GM12878 (cell line): ENCODE data around the gene MYO9B. TPM values are rescaled to one million over a fixed set of nuclear protein-coding genes. Genes with fewer than 3 reads are reported as not detected.

Source experiments
- ATAC-seq: fragments of 200-7000 bp; cut with Tn5 transposase; 3 replicates; pipeline ENCODE4 v1.9.1; 2020; ENCODE audit warnings: mild to moderate bottlenecking, moderate library complexity
- BruUV-seq: library from RNA; stranded (reverse); fragments of 400-500 nt; replicated peaks from 2 replicates; lab custom pipeline; 2021; lab: Mats Ljungman, UMichigan
- CTCF ChIA-PET: fragments of 300-600 bp; sonication (Branson Sonifier 250); formaldehyde crosslinking; extraction: SDS; loops from one replicate; lab custom pipeline; 2021; ENCODE audit warnings: inconsistent platforms; lab: Yijun Ruan, JAX
- POLR2A ChIA-PET: fragments of 350-600 bp; formaldehyde crosslinking; extraction: SDS; loops from one replicate; lab custom pipeline; 2021; ENCODE audit warnings: inconsistent platforms; lab: Charles Lee
- RAD21 ChIA-PET: fragments of 300-600 bp; sonication (Branson Sonifier 250); formaldehyde crosslinking; loops from one replicate; lab custom pipeline; 2023; ENCODE audit warnings: antibody characterized with exemption; ENCODE audit not compliant: unreplicated experiment; lab: Charles Lee
- SMC1A ChIA-PET: fragments of 300-600 bp; sonication (Branson Sonifier 250); formaldehyde crosslinking; loops from one replicate; lab custom pipeline; 2023; ENCODE audit not compliant: unreplicated experiment, uncharacterized antibody; lab: Charles Lee
- DNase-seq: peaks from one replicate; pipeline ENCODE4 v3.0.0-alpha.2; 2011; ENCODE audit warnings: low read depth, low spot score
- FAIRE-seq: peaks from 3 replicates; lab custom pipeline; 2011; peaks lifted over from hg19 to GRCh38; lab: Jason Lieb, UNC
- H2AFZ ChIP-seq: 2 replicates; pipeline ENCODE4 v1.6.0; 2011; ENCODE audit warnings: low read depth, low read length, control low read depth; ENCODE audit not compliant: control insufficient read depth
- H3K27ac ChIP-seq: 2 replicates; pipeline ENCODE4 v1.5.1; 2011; ENCODE audit warnings: control low read depth; ENCODE audit not compliant: control insufficient read depth, insufficient read depth
- H3K27me3 ChIP-seq, 2 experiments: replicated peaks in 1 of 2; 2 replicates each; pipeline versions ENCODE4 v1.6.0 to v1.6.1; 2011; ENCODE audit warnings: low read length in 1 of 2; ENCODE audit not compliant: control insufficient read depth in 2 of 2, insufficient read depth in 2 of 2
- H3K36me3 ChIP-seq, 2 experiments: 2 replicates each; pipeline ENCODE4 v1.5.1; 2011; ENCODE audit warnings: low read length in 1 of 2; ENCODE audit not compliant: control insufficient read depth in 2 of 2, insufficient read depth in 2 of 2
- H3K4me1 ChIP-seq: 2 replicates; pipeline ENCODE4 v1.6.1; 2011; ENCODE audit warnings: mild to moderate bottlenecking, low read length, moderate library complexity, mixed read lengths; ENCODE audit not compliant: control insufficient read depth, insufficient read depth
- H3K4me2 ChIP-seq: 2 replicates; pipeline ENCODE4 v1.6.0; 2011; ENCODE audit warnings: control low read depth; ENCODE audit not compliant: control insufficient read depth, insufficient read depth
- H3K4me3 ChIP-seq: fragments of 200-600 bp; sonication (generic); 2 replicates; pipeline ENCODE4 v1.5.1; 2016
- H3K79me2 ChIP-seq: 2 replicates; pipeline ENCODE4 v1.6.0; 2011; ENCODE audit warnings: low read length; ENCODE audit not compliant: control insufficient read depth, insufficient read depth
- H3K9ac ChIP-seq: 2 replicates; pipeline ENCODE4 v1.8.0; 2011; ENCODE audit warnings: low read length, control low read depth, mixed read lengths; ENCODE audit not compliant: control insufficient read depth, insufficient read depth
- H3K9me3 ChIP-seq: replicated peaks from 3 replicates; pipeline ENCODE4 v1.5.1; 2011; ENCODE audit warnings: mild to moderate bottlenecking, low read length; ENCODE audit not compliant: control insufficient read depth, insufficient read depth
- H4K20me1 ChIP-seq: 2 replicates; pipeline ENCODE4 v1.6.0; 2011; ENCODE audit not compliant: control insufficient read depth, insufficient read depth
- POLR2A ChIP-seq: IDR thresholded peaks from 2 replicates; pipeline ENCODE4 v1.6.1; 2011; ENCODE audit warnings: low read depth, mild to moderate bottlenecking, low read length
- RCOR1 ChIP-seq: conservative IDR thresholded peaks from 2 replicates; pipeline ENCODE4 v1.6.1; 2012; ENCODE audit warnings: low read depth, low read length, improper control_type of control experiment
- RELB ChIP-seq: fragments of 450-650 bp; IDR thresholded peaks from 2 replicates; pipeline ENCODE4 v1.6.1; 2017; ENCODE audit warnings: low read depth, mild to moderate bottlenecking, moderate library complexity
- WGBS: methylation state at CpG from one replicate; pipeline ENCODE4 v1.1.6; 2016; ENCODE audit warnings: low lambda C conversion rate; ENCODE audit not compliant: insufficient replicate concordance, insufficient coverage; ENCODE audit errors: missing lambda C conversion rate; 5-methylcytosine and 5-hydroxymethylcytosine counted together
- in situ Hi-C: fragments of 300-500 bp; cut with MboI; formaldehyde crosslinking; loops from 9 replicates; pipeline ENCODE4 v1.14.3; 2018; ENCODE audit warnings: mixed read lengths
- intact Hi-C: fragments of 100-400 bp; cut with micrococcal nuclease; formaldehyde crosslinking; loops from one replicate; pipeline ENCODE4 v1.14.2; 2022; ENCODE audit not compliant: unreplicated experiment
- polyA plus RNA-seq, 11 experiments: library from polyadenylated mRNA; depleted of rRNA in 4 of 11; unstranded in 6 of 11; stranded (reverse) in 5 of 11; fragments of >200 nt; fragmentation: Nextera tagmentation in 4 of 11; fragmentation: Illumina TruSeq in 1 of 11; extraction: Ambion mirVana in 4 of 11; extraction: Trizol in 1 of 11; gene quantifications; 1 replicate in 1 of 11; 2 replicates in 10 of 11; pipeline versions ENCODE4 v1.2.1 to v1.2.3, GENCODE V29; 2011 to 2016; ENCODE audit warnings: inconsistent platforms in 2 of 11, missing spikeins in 2 of 11, low read depth in 1 of 11
- total RNA-seq, 4 experiments: library from RNA; depleted of rRNA in 3 of 4; stranded (reverse); fragments of >200 nt in 3 of 4; fragmentation: Illumina TruSeq in 1 of 4; extraction: Trizol in 1 of 4; gene quantifications; 2 replicates each; pipeline versions ENCODE4 v1.2.1 to v1.2.3, GENCODE V29; 2013 to 2021

MYO9B gene
- total and polyA plus RNA-seq, 10 of the 15 experiments (the other 5 are each of a cell fraction or from before 2014, with no cell fraction given): 5.4 to 165 (median 45.8) TPM

- in situ Hi-C loops (no loop called here), intact Hi-C loops (no loop called here)
- H3K36me3 ChIP-seq: peaks cover 23 to 30% of the 10 kb centered on the region in 2 experiments
- no peak overlapping the region for H3K4me3 ChIP-seq
- no peak overlapping the region for H3K9ac ChIP-seq
- ChIA-PET POLR2A (interaction anchor here (0.5 to 0.6 kb wide), 2 partner anchors 10 to 91 kb away, joined by 3 to 9 read pairs; no protein-coding TSS in a partner anchor), RAD21 (interaction anchor here (0.9 kb wide), 1 partner anchor 20 kb away, joined by 3 read pairs; no protein-coding TSS in a partner anchor), CTCF (no interaction called here), SMC1A (no interaction called here)
- DNase-seq (no peak), FAIRE-seq (no peak), ATAC-seq (no peak)
- H3K4me2 ChIP-seq: no peak overlapping the region
- peak; percentile 28; the same call in 1 of the 2 replicates for TF ChIP-seq POLR2A
- TF ChIP-seq RELB: no peak
- no peak overlapping the region for H3K27ac ChIP-seq
- no peaks in the 10 kb centered on the region for H3K9me3 ChIP-seq
- 91% methylated on average over 7 of the region's 7 CpGs for WGBS
- no peaks in the 10 kb centered on the region for H3K4me1 ChIP-seq
- H3K27me3 ChIP-seq: no peaks in the 10 kb centered on the region
- H4K20me1 ChIP-seq: no peaks in the 10 kb centered on the region
- H3K79me2 ChIP-seq: peaks cover 2% of the 10 kb centered on the region
- no peak overlapping the region for H2AFZ ChIP-seq
- BruUV-seq: no TSS peak
Observed at GRCh38 chr19:17145546-17146497, 70.2 kb downstream of the MYO9B start.

GRCh38 chr19:17148130-17148529 lies 72.6 kb downstream of the MYO9B start:
- POLR2A ChIA-PET: no interaction called here

More at GRCh38 chr19:17148130-17148529, 72.6 kb downstream of the MYO9B start:
- Histone ChIP-seq H4K20me1 (no peaks in the 10 kb centered on the region), H3K27ac (no peak overlapping the region), H3K36me3 (peaks cover 21 to 25% of the 10 kb centered on the region in 2 experiments), H3K79me2 (no peaks in the 10 kb centered on the region; the same call in none of the 2 replicates), H3K4me2 (no peak overlapping the region), H3K4me3 (no peak overlapping the region), H3K9ac (no peak overlapping the region), H3K9me3 (no peaks in the 10 kb centered on the region), H2AFZ (no peak overlapping the region), H3K4me1 (no peaks in the 10 kb centered on the region), H3K27me3 (no peaks in the 10 kb centered on the region)
- CTCF ChIA-PET: interaction anchor here (0.6 kb wide), 1 partner anchor 83 kb away, joined by 3 read pairs; no protein-coding TSS in a partner anchor
- FAIRE-seq (no peak), ATAC-seq (no peak), DNase-seq (no peak)
- WGBS: 99% methylated on average over 5 of the region's 5 CpGs
- intact Hi-C loops: no loop called here
- SMC1A ChIA-PET: no interaction called here
- in situ Hi-C loops: no loop called here
- RAD21 ChIA-PET: no interaction called here
- TF ChIP-seq RCOR1: no peak
- BruUV-seq: no TSS peak
